Mesodermal cell (in vitro differentiated cells): Measurements from ENCODE around the gene HOXB1.
A peak's percentile ranks its signal among the peaks of the same experiment; 100 is the strongest.

Source experiments
- H3K27ac ChIP-seq: 2 replicates; pipeline ENCODE4 v1.7.0; 2013; ENCODE audit warnings: mild to moderate bottlenecking, low read depth, low read length, moderate library complexity; ENCODE audit not compliant: severe bottlenecking
- H3K36me3 ChIP-seq: 2 replicates; pipeline ENCODE4 v1.7.1; 2013; ENCODE audit warnings: mild to moderate bottlenecking, low read length, moderate library complexity; ENCODE audit not compliant: control insufficient read depth, insufficient read depth
- H3K4me1 ChIP-seq: one replicate; pipeline ENCODE4 v1.7.1; 2013; ENCODE audit warnings: mild to moderate bottlenecking, low read length; ENCODE audit not compliant: insufficient read depth, control insufficient read depth, poor library complexity, severe bottlenecking
- H3K4me3 ChIP-seq: 2 replicates; pipeline ENCODE4 v1.7.0; 2013; ENCODE audit warnings: low read length, control low read depth, mild to moderate bottlenecking; ENCODE audit not compliant: insufficient read depth, poor library complexity, severe bottlenecking; ENCODE audit errors: extremely low read depth
- H3K9me3 ChIP-seq: 2 replicates; pipeline ENCODE4 v1.7.1; 2013; ENCODE audit warnings: mild to moderate bottlenecking, low read length, moderate library complexity; ENCODE audit not compliant: control insufficient read depth
- WGBS, 2 experiments: methylation state at CpG; one replicate each; pipeline ENCODE4 v1.1.5; 2013; ENCODE audit warnings: missing lambda C conversion rate in 2 of 2; ENCODE audit not compliant: insufficient coverage in 2 of 2; 5-methylcytosine and 5-hydroxymethylcytosine counted together

The HOXB1 gene

GRCh38 chr17:48566717-48567116 is 35.9 kb upstream of the HOXB1 start:
- peaks cover 33% of the 10 kb centered on the region for H3K4me1 ChIP-seq
- no peak overlapping the region for H3K27ac ChIP-seq

GRCh38 chr17:48565925-48566710 is 35.3 kb upstream of the HOXB1 start:
- Histone ChIP-seq H3K9me3 (no peaks in the 10 kb centered on the region), H3K36me3 (no peaks in the 10 kb centered on the region), H3K27ac (no peak overlapping the region)

More at GRCh38 chr17:48566717-48567116, 35.9 kb upstream of the HOXB1 start:
- H3K9me3 ChIP-seq = no peaks in the 10 kb centered on the region
- no peak overlapping the region for H3K4me3 ChIP-seq
- WGBS, 2 experiments = no CpG with 5 or more reads among the region's 2 CpGs
- no peaks in the 10 kb centered on the region for H3K36me3 ChIP-seq

GRCh38 chr17:48565022-48565554 is 34.3 kb upstream of the HOXB1 start:
- WGBS, 2 experiments = no CpG with 5 or more reads among the region's 2 CpGs
- H3K9me3 ChIP-seq = no peaks in the 10 kb centered on the region
- no peak overlapping the region for H3K4me3 ChIP-seq
- H3K36me3 ChIP-seq = no peaks in the 10 kb centered on the region
- H3K27ac ChIP-seq = peak overlapping the region; percentile 41
- peaks cover 23% of the 10 kb centered on the region for H3K4me1 ChIP-seq

More at GRCh38 chr17:48565925-48566710, 35.3 kb upstream of the HOXB1 start:
- 18 to 20% methylated on average over 1 to 2 of the region's 4 CpGs for WGBS, 2 experiments
- peaks cover 27% of the 10 kb centered on the region for H3K4me1 ChIP-seq
- H3K4me3 ChIP-seq = no peak overlapping the region

- Histone ChIP-seq H3K9me3 (no peaks in the 10 kb centered on the region), H3K4me1 (peaks cover 16% of the 10 kb centered on the region), H3K27ac (peak overlapping the region; percentile 57), H3K4me3 (peak overlapping the region; percentile 37), H3K36me3 (no peaks in the 10 kb centered on the region)
- 1 to 4% methylated on average over 25 to 61 of the region's 73 CpGs for WGBS, 2 experiments
Measured at GRCh38 chr17:48564188-48565021, 33.6 kb upstream of the HOXB1 start.

- no peaks in the 10 kb centered on the region for H3K9me3 ChIP-seq
- peak overlapping the region; percentile 57 for H3K27ac ChIP-seq
- H3K4me3 ChIP-seq = peak overlapping the region; percentile 32
- no peaks in the 10 kb centered on the region for H3K36me3 ChIP-seq
- WGBS, 2 experiments = 9% methylated on average over 4 to 6 of the region's 10 CpGs
- peaks cover 16% of the 10 kb centered on the region for H3K4me1 ChIP-seq
Measured at GRCh38 chr17:48563867-48564187, 33.0 kb upstream of the HOXB1 start.

GRCh38 chr17:48563385-48563838 is 32.6 kb upstream of the HOXB1 start:
- peaks cover 16% of the 10 kb centered on the region for H3K4me1 ChIP-seq
- no peaks in the 10 kb centered on the region for H3K36me3 ChIP-seq
- WGBS, 2 experiments = 25 to 31% methylated on average over 5 of the region's 6 CpGs
- no peaks in the 10 kb centered on the region for H3K9me3 ChIP-seq
- H3K27ac ChIP-seq = peak overlapping the region; percentile 57
- H3K4me3 ChIP-seq = peak overlapping the region; percentile 32

- 25 to 50% methylated on average over 2 to 3 of the region's 5 CpGs for WGBS, 2 experiments
- Histone ChIP-seq H3K27ac (no peak overlapping the region), H3K9me3 (no peaks in the 10 kb centered on the region), H3K4me1 (peaks cover 16% of the 10 kb centered on the region), H3K36me3 (no peaks in the 10 kb centered on the region), H3K4me3 (no peak overlapping the region)
Measured at GRCh38 chr17:48562934-48563333, 32.1 kb upstream of the HOXB1 start.

GRCh38 chr17:48561884-48562810 is 31.3 kb upstream of the HOXB1 start:
- 42 to 55% methylated on average over 9 to 10 of the region's 15 CpGs for WGBS, 2 experiments
- Histone ChIP-seq H3K4me1 (peaks cover 21% of the 10 kb centered on the region), H3K36me3 (no peaks in the 10 kb centered on the region), H3K4me3 (no peak overlapping the region), H3K27ac (no peak overlapping the region), H3K9me3 (no peaks in the 10 kb centered on the region)

GRCh38 chr17:48559840-48560817 is 29.3 kb upstream of the HOXB1 start:
- Histone ChIP-seq H3K9me3 (no peaks in the 10 kb centered on the region), H3K4me3 (no peak overlapping the region), H3K27ac (peak overlapping the region; percentile 37), H3K36me3 (no peaks in the 10 kb centered on the region), H3K4me1 (peaks cover 32% of the 10 kb centered on the region)
- 21 to 22% methylated on average over 9 to 10 of the region's 14 CpGs for WGBS, 2 experiments
